Left lung (tissue), 10 donors: ENCODE measurements around the gene HSPBAP1. TPM values are rescaled to one million over a fixed set of nuclear protein-coding genes. Genes with fewer than 3 reads are reported as not detected.
A peak's percentile ranks its signal among the peaks of the same experiment; 100 is the strongest.

Experiments used
- ATAC-seq: fragments of 200-7000 bp; cut with Tn5 transposase; one replicate; pipeline ENCODE4 v1.9.1; 2020; ENCODE audit warnings: moderate library complexity
- DNase-seq, 4 donors: peaks; one replicate each; pipeline ENCODE4 v3.0.0-alpha.2; 2013 to 2020
- H3K27ac ChIP-seq, 2 donors: fragments of 200-600 bp; sonication (generic) in 1 of 2; one replicate each; pipeline versions ENCODE4 v1.5.0 to v1.8.0; 2020 to 2021
- H3K27me3 ChIP-seq, 2 donors: fragments of 200-600 bp; sonication (generic) in 1 of 2; one replicate each; pipeline versions ENCODE4 v1.5.0 to v1.8.0; 2020 to 2021
- H3K36me3 ChIP-seq, 2 donors: fragments of 200-600 bp; sonication (generic) in 1 of 2; one replicate each; pipeline versions ENCODE4 v1.5.0 to v1.8.0; 2020 to 2021
- H3K4me1 ChIP-seq, 2 donors: fragments of 200-600 bp; one replicate each; pipeline ENCODE4 v1.8.0; 2021
- H3K4me3 ChIP-seq, 2 donors: fragments of 200-600 bp; sonication (generic) in 1 of 2; one replicate each; pipeline versions ENCODE4 v1.5.0 to v1.8.0; 2020 to 2021; ENCODE audit warnings: mild to moderate bottlenecking in 1 of 2
- H3K9me3 ChIP-seq, 2 donors: fragments of 200-600 bp; sonication (generic) in 1 of 2; one replicate each; pipeline versions ENCODE4 v1.5.0 to v1.8.0; 2020 to 2021
- CTCF ChIP-seq, 2 donors: fragments of 200-600 bp; sonication (generic) in 1 of 2; IDR thresholded peaks; one replicate each; pipeline versions ENCODE4 v1.5.0 to v1.8.0; 2021; ENCODE audit warnings: antibody characterized with exemption in 2 of 2
- intact Hi-C, 2 donors: fragments of 100-400 bp; cut with DNase I; formaldehyde crosslinking; loops; one replicate each; pipeline versions ENCODE4 v1.11.2 to v1.14.2; 2022
- polyA plus RNA-seq, 6 donors: library from polyadenylated mRNA; unstranded; fragments of 120-200 nt; gene quantifications; one replicate each; pipeline ENCODE4 v1.2.1, GENCODE V29; 2013; ENCODE audit not compliant: insufficient read length in 6 of 6
- total RNA-seq, 2 donors: library from RNA; stranded (reverse); fragmentation: NEBNext Ultra II Directional; extraction: Animal tissue kit (Norgen Biotek cat#: 25700); gene quantifications; one replicate each; pipeline ENCODE4 v1.2.1, GENCODE V29; 2021
- donor health status: DM: no; HTN: yes; CAD: no.
- donor health status: DM: no; HTN: no; CAD: no.

HSPBAP1 gene
- total and polyA plus RNA-seq, 8 donors, result 8.2 to 16.0 (median 13.1) TPM

- no peaks in the 10 kb centered on the region for H3K9me3 ChIP-seq
- no peak overlapping the region for H3K4me3 ChIP-seq
Observed at GRCh38 chr3:122802323-122802722, 8.7 kb upstream of the HSPBAP1 start.

DNA sequence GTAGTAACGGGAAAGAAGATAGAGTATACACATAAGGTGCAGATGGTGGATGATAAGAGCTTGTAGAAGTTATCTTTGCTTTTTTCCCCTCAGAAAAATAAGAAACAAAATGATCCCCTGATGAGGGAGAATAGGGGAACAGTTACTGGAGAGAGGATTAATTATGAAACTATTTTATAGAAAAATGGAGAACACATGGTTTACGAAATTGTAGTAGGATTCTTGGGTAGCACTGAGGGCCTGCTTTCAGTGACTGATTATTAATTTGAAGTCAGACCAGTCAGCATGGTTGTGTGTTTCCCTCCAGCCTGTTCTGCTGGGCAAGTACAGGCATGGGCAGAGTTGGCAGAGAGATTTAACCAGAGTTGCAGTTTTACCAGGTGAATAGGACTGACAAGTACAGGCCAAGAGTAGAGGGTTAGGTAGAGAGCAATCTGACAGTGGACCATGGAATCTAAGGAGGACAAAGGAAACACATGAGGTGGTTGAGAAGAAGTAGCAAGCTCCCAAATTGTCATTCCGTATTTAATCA is 7.1 kb upstream of the HSPBAP1 start:
- Histone ChIP-seq H3K36me3 (no peaks in the 10 kb centered on the region), H3K4me1 (peaks cover 4 to 16% of the 10 kb centered on the region in 2 donors), H3K27me3 (no peaks in the 10 kb centered on the region), H3K9me3 (no peaks in the 10 kb centered on the region), H3K27ac (no peak overlapping the region), H3K4me3 (no peak overlapping the region)
- no peak for TF ChIP-seq CTCF (IDR thresholded peaks at IDR 0.05)
- intact Hi-C loops, result no loop called here
- ATAC-seq (no peak), DNase-seq (no peak)

More at GRCh38 chr3:122802323-122802722, 8.7 kb upstream of the HSPBAP1 start:
- Histone ChIP-seq H3K27ac (no peak overlapping the region), H3K27me3 (no peaks in the 10 kb centered on the region), H3K36me3 (no peaks in the 10 kb centered on the region), H3K4me1 (peaks cover 0 to 5% of the 10 kb centered on the region in 2 donors)
- DNase-seq, result no peak
- no peak for TF ChIP-seq CTCF (IDR thresholded peaks at IDR 0.05)
- no peak for ATAC-seq
- intact Hi-C loops, result no loop called here

DNA sequence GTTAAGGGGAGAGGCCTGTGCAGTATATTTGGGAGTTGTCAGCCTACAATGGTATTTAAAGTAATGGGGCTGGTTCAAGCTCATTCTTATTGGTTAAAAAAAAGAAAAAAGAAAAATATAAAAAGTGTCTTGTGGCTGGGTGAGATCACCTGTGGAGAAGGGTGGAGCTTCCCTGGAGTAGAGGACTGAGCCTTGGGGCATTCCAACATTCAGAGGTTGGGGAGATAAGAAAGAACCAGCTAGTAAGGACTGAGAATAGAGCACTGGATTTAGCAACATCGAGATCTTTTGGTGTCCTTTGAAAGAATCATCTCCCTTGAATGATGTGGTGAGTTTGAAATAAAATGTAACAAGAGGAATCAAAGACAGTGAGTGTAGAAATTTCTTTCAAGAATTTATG is 6.4 kb upstream of the HSPBAP1 start:
- no peak overlapping the region for H3K4me3 ChIP-seq
- DNase-seq (no peak), ATAC-seq (no peak)
- peaks cover 5 to 20% of the 10 kb centered on the region in 2 donors for H3K4me1 ChIP-seq
- no peak for TF ChIP-seq CTCF (IDR thresholded peaks at IDR 0.05)
- intact Hi-C loops, result no loop called here
- no peaks in the 10 kb centered on the region for H3K27me3 ChIP-seq
- no peaks in the 10 kb centered on the region for H3K9me3 ChIP-seq
- H3K36me3 ChIP-seq, result no peaks in the 10 kb centered on the region
- H3K27ac ChIP-seq, result no peak overlapping the region

- no peaks in the 10 kb centered on the region for H3K27me3 ChIP-seq
- no peaks in the 10 kb centered on the region for H3K9me3 ChIP-seq
- DNase-seq (no peak), ATAC-seq (no peak)
- peaks cover 5 to 20% of the 10 kb centered on the region in 2 donors for H3K4me1 ChIP-seq
- H3K4me3 ChIP-seq, result no peak overlapping the region
- TF ChIP-seq CTCF (IDR thresholded peaks at IDR 0.05), result no peak
- intact Hi-C loops, result no loop called here
- H3K36me3 ChIP-seq, result no peaks in the 10 kb centered on the region
- no peak overlapping the region for H3K27ac ChIP-seq
Observed at GRCh38 chr3:122799322-122799721, 5.7 kb upstream of the HSPBAP1 start.

GRCh38 chr3:122797291-122797690 is 3.7 kb upstream of the HSPBAP1 start:
- intact Hi-C loops, result no loop called here
- no peak for ATAC-seq
- no peak for TF ChIP-seq CTCF (IDR thresholded peaks at IDR 0.05)
- peaks cover 5 to 29% of the 10 kb centered on the region in 2 donors for H3K4me1 ChIP-seq
- no peaks in the 10 kb centered on the region for H3K36me3 ChIP-seq
- no peak overlapping the region for H3K4me3 ChIP-seq
- H3K9me3 ChIP-seq, result no peaks in the 10 kb centered on the region
- H3K27me3 ChIP-seq, result no peaks in the 10 kb centered on the region
- DNase-seq, result no peak
- H3K27ac ChIP-seq, result peak overlapping the region in 1 of 2 donors; percentile 25
